22Rv1 (cell line): ENCODE measurements around the gene KLF6.

Source experiments
- ZFX ChIP-seq: fragments of 450-650 bp; IDR thresholded peaks from 2 replicates; pipeline ENCODE4 v1.6.1; 2017; ENCODE audit warnings: antibody characterized with exemption, borderline replicate concordance
- TF ChIP-seq, protein P1 (sequence below): fragments of 450-650 bp; IDR thresholded peaks from 2 replicates; pipeline ENCODE4 v1.5.1; 2017; ENCODE audit warnings: mild to moderate bottlenecking

DNA sequence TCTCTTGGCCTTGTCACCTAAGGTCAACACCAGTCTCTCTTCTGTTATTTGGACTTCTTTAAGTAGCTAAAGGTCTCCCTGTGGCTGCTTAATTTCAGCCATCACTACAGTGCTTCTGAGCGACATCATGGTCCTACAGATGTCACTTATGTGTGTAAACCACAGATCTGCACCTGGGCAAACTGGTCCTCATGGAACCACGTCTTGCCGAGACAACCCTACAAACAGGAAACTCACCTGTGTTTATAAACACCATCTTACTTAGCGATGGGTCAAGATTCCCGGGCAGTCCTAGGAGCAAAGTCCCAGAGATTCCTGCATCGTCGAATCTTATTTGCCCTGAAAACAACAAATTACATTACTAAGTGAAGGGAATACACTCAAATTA is 27.8 kb downstream of the KLF6 start:
- TF ChIP-seq, protein P1, sequence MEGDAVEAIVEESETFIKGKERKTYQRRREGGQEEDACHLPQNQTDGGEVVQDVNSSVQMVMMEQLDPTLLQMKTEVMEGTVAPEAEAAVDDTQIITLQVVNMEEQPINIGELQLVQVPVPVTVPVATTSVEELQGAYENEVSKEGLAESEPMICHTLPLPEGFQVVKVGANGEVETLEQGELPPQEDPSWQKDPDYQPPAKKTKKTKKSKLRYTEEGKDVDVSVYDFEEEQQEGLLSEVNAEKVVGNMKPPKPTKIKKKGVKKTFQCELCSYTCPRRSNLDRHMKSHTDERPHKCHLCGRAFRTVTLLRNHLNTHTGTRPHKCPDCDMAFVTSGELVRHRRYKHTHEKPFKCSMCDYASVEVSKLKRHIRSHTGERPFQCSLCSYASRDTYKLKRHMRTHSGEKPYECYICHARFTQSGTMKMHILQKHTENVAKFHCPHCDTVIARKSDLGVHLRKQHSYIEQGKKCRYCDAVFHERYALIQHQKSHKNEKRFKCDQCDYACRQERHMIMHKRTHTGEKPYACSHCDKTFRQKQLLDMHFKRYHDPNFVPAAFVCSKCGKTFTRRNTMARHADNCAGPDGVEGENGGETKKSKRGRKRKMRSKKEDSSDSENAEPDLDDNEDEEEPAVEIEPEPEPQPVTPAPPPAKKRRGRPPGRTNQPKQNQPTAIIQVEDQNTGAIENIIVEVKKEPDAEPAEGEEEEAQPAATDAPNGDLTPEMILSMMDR = no peak
- TF ChIP-seq ZFX = no peak
